Measurements from ENCODE around the gene SCYL2.
A peak's percentile ranks its signal among the peaks of the same experiment; 100 is the strongest.
"Not testable (repeated sequence)": the region's sequence is repeated elsewhere in the genome, so short reads cannot be mapped to it uniquely, and the experiment has no call there.

Gene SCYL2

GRCh38 chr12:100266835-100267602, at the start of gene SCYL2, which contains the start of gene DEPDC4:
Gene SCYL2, plus strand, starts transcription at chr12:100267177. Its CDS starts 15,794 bp downstream, at chr12:100282971.
Gene DEPDC4, minus strand, starts transcription at chr12:100267079. Its CDS starts 3 bp downstream, at chr12:100267076.
- peak; percentile 94 for DNase-seq (ENCODE audit: low read depth in 2 of 2)

GRCh38 chr12:100219328-100220109, 47.5 kb upstream of the SCYL2 start:
- no peak for DNase-seq (ENCODE audit: low read depth in 2 of 2)

- no peak for DNase-seq (ENCODE audit: low read depth in 2 of 2)
Observed at GRCh38 chr12:100221523-100221922, 45.5 kb upstream of the SCYL2 start.

GRCh38 chr12:100222173-100222572, 44.8 kb upstream of the SCYL2 start:
- DNase-seq (ENCODE audit: low read depth in 2 of 2) = not testable (repeated sequence)

GRCh38 chr12:100225491-100225890, 41.5 kb upstream of the SCYL2 start:
- no peak for DNase-seq (ENCODE audit: low read depth in 2 of 2)

- no peak for DNase-seq (ENCODE audit: low read depth in 2 of 2)
Observed at GRCh38 chr12:100229036-100229635, 37.8 kb upstream of the SCYL2 start.

GRCh38 chr12:100229876-100230275, 37.1 kb upstream of the SCYL2 start:
- no peak for DNase-seq (ENCODE audit: low read depth in 2 of 2)

GRCh38 chr12:100231873-100232272, 35.1 kb upstream of the SCYL2 start:
- not testable (repeated sequence) for DNase-seq (ENCODE audit: low read depth in 2 of 2)

GRCh38 chr12:100234166-100234565, 32.8 kb upstream of the SCYL2 start:
- no peak for DNase-seq (ENCODE audit: low read depth in 2 of 2)

- DNase-seq (ENCODE audit: low read depth in 2 of 2) = peak; percentile 32 to 41
Observed at GRCh38 chr12:100234591-100235304, 32.2 kb upstream of the SCYL2 start.

GRCh38 chr12:100238801-100239200, 28.2 kb upstream of the SCYL2 start:
- DNase-seq (ENCODE audit: low read depth in 2 of 2) = no peak

GRCh38 chr12:100239589-100239988, 27.4 kb upstream of the SCYL2 start:
- DNase-seq (ENCODE audit: low read depth in 2 of 2) = no peak

GRCh38 chr12:100243137-100243536, 23.8 kb upstream of the SCYL2 start:
- no peak for DNase-seq (ENCODE audit: low read depth in 2 of 2)

GRCh38 chr12:100247765-100248164, 19.2 kb upstream of the SCYL2 start:
- no peak for DNase-seq (ENCODE audit: low read depth in 2 of 2)

- DNase-seq (ENCODE audit: low read depth in 2 of 2) = no peak
Observed at GRCh38 chr12:100248886-100249285, 18.1 kb upstream of the SCYL2 start.

GRCh38 chr12:100249941-100250340, 17.0 kb upstream of the SCYL2 start:
- DNase-seq (ENCODE audit: low read depth in 2 of 2) = no peak

- no peak for DNase-seq (ENCODE audit: low read depth in 2 of 2)
Observed at GRCh38 chr12:100251917-100252316, 15.1 kb upstream of the SCYL2 start.

- no peak for DNase-seq (ENCODE audit: low read depth in 2 of 2)
Observed at GRCh38 chr12:100253437-100253836, 13.5 kb upstream of the SCYL2 start.

GRCh38 chr12:100254876-100255275, 12.1 kb upstream of the SCYL2 start:
- no peak for DNase-seq (ENCODE audit: low read depth in 2 of 2)

- DNase-seq (ENCODE audit: low read depth in 2 of 2) = no peak
Observed at GRCh38 chr12:100258127-100258526, 8.8 kb upstream of the SCYL2 start.

- DNase-seq (ENCODE audit: low read depth in 2 of 2) = no peak
Observed at GRCh38 chr12:100263131-100263530, 3.8 kb upstream of the SCYL2 start.

GRCh38 chr12:100265107-100265506, 1.9 kb upstream of the SCYL2 start:
- DNase-seq (ENCODE audit: low read depth in 2 of 2) = not testable (repeated sequence)

Data from fibroblast of skin of left biceps (primary cell).